ENCODE measurements around the gene KLF5.
"Not testable (repeated sequence)": the region's sequence is repeated elsewhere in the genome, so short reads cannot be mapped to it uniquely, and the experiment has no call there.

Gene KLF5

GRCh38 chr13:73039201-73040108, 19.4 kb upstream of the KLF5 start:
- Histone ChIP-seq H3K27ac (ENCODE audit: insufficient read depth, low read length, poor library complexity, severe bottlenecking) (no peak overlapping the region), H3K4me3 (ENCODE audit: insufficient read depth, low read depth, low read length, poor library complexity, severe bottlenecking) (no peak overlapping the region), H3K36me3 (ENCODE audit: control insufficient read depth, insufficient read depth, low read length) (no peaks in the 10 kb centered on the region), H3K4me1 (ENCODE audit: control insufficient read depth, insufficient read depth, low read length, poor library complexity, severe bottlenecking) (no peaks in the 10 kb centered on the region), H3K9me3 (ENCODE audit: control insufficient read depth, low read length) (no peaks in the 10 kb centered on the region), H3K27me3 (replicated peaks; ENCODE audit: control insufficient read depth, insufficient read depth, low read length, poor library complexity, severe bottlenecking) (no peaks in the 10 kb centered on the region)
- no peak for DNase-seq

GRCh38 chr13:73040484-73040883, 18.3 kb upstream of the KLF5 start:
- no peaks in the 10 kb centered on the region for H3K36me3 ChIP-seq (ENCODE audit: control insufficient read depth, insufficient read depth, low read length)
- no peak for DNase-seq

GRCh38 chr13:73040968-73041596, 17.7 kb upstream of the KLF5 start:
- H3K27ac ChIP-seq (ENCODE audit: insufficient read depth, low read length, poor library complexity, severe bottlenecking): no peak overlapping the region
- DNase-seq: no peak

More at GRCh38 chr13:73040484-73040883, 18.3 kb upstream of the KLF5 start:
- Histone ChIP-seq H3K27ac (ENCODE audit: insufficient read depth, low read length, poor library complexity, severe bottlenecking) (no peak overlapping the region), H3K9me3 (ENCODE audit: control insufficient read depth, low read length) (no peaks in the 10 kb centered on the region), H3K4me3 (ENCODE audit: insufficient read depth, low read depth, low read length, poor library complexity, severe bottlenecking) (no peak overlapping the region), H3K27me3 (replicated peaks; ENCODE audit: control insufficient read depth, insufficient read depth, low read length, poor library complexity, severe bottlenecking) (no peaks in the 10 kb centered on the region), H3K4me1 (ENCODE audit: control insufficient read depth, insufficient read depth, low read length, poor library complexity, severe bottlenecking) (no peaks in the 10 kb centered on the region)

GRCh38 chr13:73045031-73045430, 13.8 kb upstream of the KLF5 start:
- H3K36me3 ChIP-seq (ENCODE audit: control insufficient read depth, insufficient read depth, low read length): no peaks in the 10 kb centered on the region
- no peak overlapping the region for H3K27ac ChIP-seq (ENCODE audit: insufficient read depth, low read length, poor library complexity, severe bottlenecking)
- no peaks in the 10 kb centered on the region for H3K4me1 ChIP-seq (ENCODE audit: control insufficient read depth, insufficient read depth, low read length, poor library complexity, severe bottlenecking)
- H3K9me3 ChIP-seq (ENCODE audit: control insufficient read depth, low read length): no peaks in the 10 kb centered on the region
- no peak overlapping the region for H3K4me3 ChIP-seq (ENCODE audit: insufficient read depth, low read depth, low read length, poor library complexity, severe bottlenecking)
- DNase-seq: no peak
- no peaks in the 10 kb centered on the region for H3K27me3 ChIP-seq (replicated peaks; ENCODE audit: control insufficient read depth, insufficient read depth, low read length, poor library complexity, severe bottlenecking)

More at GRCh38 chr13:73040968-73041596, 17.7 kb upstream of the KLF5 start:
- H3K27me3 ChIP-seq (replicated peaks; ENCODE audit: control insufficient read depth, insufficient read depth, low read length, poor library complexity, severe bottlenecking): no peaks in the 10 kb centered on the region
- no peak overlapping the region for H3K4me3 ChIP-seq (ENCODE audit: insufficient read depth, low read depth, low read length, poor library complexity, severe bottlenecking)
- H3K9me3 ChIP-seq (ENCODE audit: control insufficient read depth, low read length): no peaks in the 10 kb centered on the region
- H3K4me1 ChIP-seq (ENCODE audit: control insufficient read depth, insufficient read depth, low read length, poor library complexity, severe bottlenecking): no peaks in the 10 kb centered on the region
- no peaks in the 10 kb centered on the region for H3K36me3 ChIP-seq (ENCODE audit: control insufficient read depth, insufficient read depth, low read length)

GRCh38 chr13:73048615-73049014, 10.2 kb upstream of the KLF5 start:
- H3K4me1 ChIP-seq (ENCODE audit: control insufficient read depth, insufficient read depth, low read length, poor library complexity, severe bottlenecking); H3K4me3 ChIP-seq (ENCODE audit: insufficient read depth, low read depth, low read length, poor library complexity, severe bottlenecking); H3K27ac ChIP-seq (ENCODE audit: insufficient read depth, low read length, poor library complexity, severe bottlenecking); H3K36me3 ChIP-seq (ENCODE audit: control insufficient read depth, insufficient read depth, low read length); H3K27me3 ChIP-seq (replicated peaks; ENCODE audit: control insufficient read depth, insufficient read depth, low read length, poor library complexity, severe bottlenecking); DNase-seq; H3K9me3 ChIP-seq (ENCODE audit: control insufficient read depth, low read length): not testable (repeated sequence)

GRCh38 chr13:73054712-73055111, 4.1 kb upstream of the KLF5 start:
- no peak for DNase-seq
- Histone ChIP-seq H3K4me3 (ENCODE audit: insufficient read depth, low read depth, low read length, poor library complexity, severe bottlenecking) (no peak overlapping the region), H3K36me3 (ENCODE audit: control insufficient read depth, insufficient read depth, low read length) (no peaks in the 10 kb centered on the region), H3K27me3 (replicated peaks; ENCODE audit: control insufficient read depth, insufficient read depth, low read length, poor library complexity, severe bottlenecking) (no peaks in the 10 kb centered on the region), H3K4me1 (ENCODE audit: control insufficient read depth, insufficient read depth, low read length, poor library complexity, severe bottlenecking) (peaks cover under 1% of the 10 kb centered on the region), H3K9me3 (ENCODE audit: control insufficient read depth, low read length) (no peaks in the 10 kb centered on the region), H3K27ac (ENCODE audit: insufficient read depth, low read length, poor library complexity, severe bottlenecking) (no peak overlapping the region)

GRCh38 chr13:73055813-73056564, 2.8 kb upstream of the KLF5 start:
- Histone ChIP-seq H3K4me1 (ENCODE audit: control insufficient read depth, insufficient read depth, low read length, poor library complexity, severe bottlenecking) (peaks cover 6% of the 10 kb centered on the region), H3K4me3 (ENCODE audit: insufficient read depth, low read depth, low read length, poor library complexity, severe bottlenecking) (no peak overlapping the region), H3K27ac (ENCODE audit: insufficient read depth, low read length, poor library complexity, severe bottlenecking) (no peak overlapping the region), H3K27me3 (replicated peaks; ENCODE audit: control insufficient read depth, insufficient read depth, low read length, poor library complexity, severe bottlenecking) (no peaks in the 10 kb centered on the region), H3K36me3 (ENCODE audit: control insufficient read depth, insufficient read depth, low read length) (no peaks in the 10 kb centered on the region), H3K9me3 (ENCODE audit: control insufficient read depth, low read length) (no peaks in the 10 kb centered on the region)
- no peak for DNase-seq

- Histone ChIP-seq H3K36me3 (ENCODE audit: control insufficient read depth, insufficient read depth, low read length) (no peaks in the 10 kb centered on the region), H3K4me3 (ENCODE audit: insufficient read depth, low read depth, low read length, poor library complexity, severe bottlenecking) (no peak overlapping the region), H3K4me1 (ENCODE audit: control insufficient read depth, insufficient read depth, low read length, poor library complexity, severe bottlenecking) (peaks cover 6% of the 10 kb centered on the region), H3K9me3 (ENCODE audit: control insufficient read depth, low read length) (no peaks in the 10 kb centered on the region), H3K27ac (ENCODE audit: insufficient read depth, low read length, poor library complexity, severe bottlenecking) (no peak overlapping the region), H3K27me3 (replicated peaks; ENCODE audit: control insufficient read depth, insufficient read depth, low read length, poor library complexity, severe bottlenecking) (no peaks in the 10 kb centered on the region)
- DNase-seq: no peak
Observed at GRCh38 chr13:73056565-73056962, 2.2 kb upstream of the KLF5 start.

GRCh38 chr13:73057284-73058063, 1.3 kb upstream of the KLF5 start:
- DNase-seq: no peak
- Histone ChIP-seq H3K27me3 (replicated peaks; ENCODE audit: control insufficient read depth, insufficient read depth, low read length, poor library complexity, severe bottlenecking) (no peaks in the 10 kb centered on the region), H3K4me3 (ENCODE audit: insufficient read depth, low read depth, low read length, poor library complexity, severe bottlenecking) (no peak overlapping the region), H3K9me3 (ENCODE audit: control insufficient read depth, low read length) (no peaks in the 10 kb centered on the region), H3K27ac (ENCODE audit: insufficient read depth, low read length, poor library complexity, severe bottlenecking) (no peak overlapping the region), H3K4me1 (ENCODE audit: control insufficient read depth, insufficient read depth, low read length, poor library complexity, severe bottlenecking) (peaks cover 6% of the 10 kb centered on the region), H3K36me3 (ENCODE audit: control insufficient read depth, insufficient read depth, low read length) (no peaks in the 10 kb centered on the region)
